PFSK-1 (cell line): ENCODE results near the gene SPATA33.

Experiments used
- FOXP2 ChIP-seq: optimal IDR thresholded peaks from 2 replicates; pipeline ENCODE3; 2011; ENCODE audit warnings: borderline replicate concordance, control low read depth, inconsistent platforms; ENCODE audit not compliant: insufficient read depth; ENCODE audit errors: extremely low read length, extremely low read depth
- POLR2AphosphoS5 ChIP-seq: IDR thresholded peaks from 2 replicates; pipeline ENCODE4 v1.6.1; 2012; ENCODE audit warnings: low read depth, mild to moderate bottlenecking, control low read depth, low read length, moderate library complexity
- REST ChIP-seq, 2 experiments: IDR thresholded peaks; 2 replicates each; pipeline versions ENCODE4 v1.6.1 to v1.8.0; 2011 to 2012; ENCODE audit warnings: low read depth in 2 of 2, low read length in 2 of 2, control low read depth in 1 of 2, inconsistent platforms in 1 of 2, mild to moderate bottlenecking in 1 of 2, moderate library complexity in 1 of 2; ENCODE audit not compliant: insufficient read depth in 1 of 2
- SIN3A ChIP-seq: IDR thresholded peaks from 2 replicates; pipeline ENCODE4 v1.6.1; 2012; ENCODE audit warnings: mild to moderate bottlenecking, low read length, moderate library complexity, borderline replicate concordance; ENCODE audit not compliant: insufficient read depth
- TAF1 ChIP-seq: IDR thresholded peaks from 2 replicates; pipeline ENCODE4 v1.6.1; 2012; ENCODE audit warnings: low read length, control low read depth, borderline replicate concordance; ENCODE audit not compliant: insufficient read depth

GRCh38 chr16:89701425-89702406 lies 44.1 kb downstream of the SPATA33 start, which contains the start of gene SPATA2L:
- TF ChIP-seq TAF1: 0 out of 2 replicates have a peak, but pooled peaks have one; percentile 45
- TF ChIP-seq POLR2AphosphoS5: 0 out of 2 replicates have a peak, but pooled peaks have one; percentile 30
- 0 out of 2 replicates have a peak, but pooled peaks have one; percentile 56 for TF ChIP-seq SIN3A
- TF ChIP-seq REST (IDR thresholded peaks at IDR 0.05; ENCODE audit: insufficient read depth in 1 of 2, low read depth in 2 of 2, low read length in 2 of 2): no peak
- TF ChIP-seq FOXP2: no peak
